GM23338 (cell line): ENCODE data around the gene ASXL2. TPM values are rescaled to one million over a fixed set of nuclear protein-coding genes. Genes with fewer than 3 reads are reported as not detected.
"Not testable (repeated sequence)": the region's sequence is repeated elsewhere in the genome, so short reads cannot be mapped to it uniquely, and the experiment has no call there.

Experiments used
- ATAC-seq: fragments of 200-7000 bp; cut with Tn5 transposase; 3 replicates; pipeline ENCODE4 v1.9.1; 2020
- DNase-seq: peaks from one replicate; pipeline ENCODE4 v3.0.0-alpha.2; 2015; ENCODE audit warnings: low spot score
- H2AFZ ChIP-seq: fragments of 200-600 bp; sonication (generic); 2 replicates; pipeline ENCODE4 v1.8.0; 2016; ENCODE audit warnings: antibody characterized with exemption, mild to moderate bottlenecking, moderate library complexity
- H3F3A ChIP-seq: fragments of 200-600 bp; sonication (generic); replicated peaks from 2 replicates; pipeline ENCODE4 v1.8.0; 2017; ENCODE audit warnings: antibody characterized with exemption, mixed run types, low read depth
- H3K27ac ChIP-seq: fragments of 200-600 bp; sonication (generic); 2 replicates; pipeline ENCODE4 v1.6.1; 2016; ENCODE audit warnings: low read depth
- H3K27me3 ChIP-seq: fragments of 200-600 bp; sonication (generic); 2 replicates; pipeline ENCODE4 v1.8.0; 2016; ENCODE audit warnings: mild to moderate bottlenecking, mixed run types, moderate library complexity; ENCODE audit not compliant: insufficient read depth
- H3K36me3 ChIP-seq: fragments of 200-600 bp; sonication (generic); 2 replicates; pipeline ENCODE4 v1.8.0; 2016; ENCODE audit warnings: mild to moderate bottlenecking; ENCODE audit not compliant: insufficient read depth
- H3K4me1 ChIP-seq: fragments of 200-600 bp; sonication (generic); 2 replicates; pipeline ENCODE4 v1.8.0; 2016; ENCODE audit warnings: mild to moderate bottlenecking, moderate library complexity; ENCODE audit not compliant: insufficient read depth
- H3K4me2 ChIP-seq: fragments of 200-600 bp; sonication (generic); 2 replicates; pipeline ENCODE4 v1.7.1; 2017; ENCODE audit warnings: mixed run types
- H3K4me3 ChIP-seq: fragments of 200-600 bp; sonication (generic); 2 replicates; pipeline ENCODE4 v1.6.1; 2016; ENCODE audit warnings: mixed run types
- H3K79me2 ChIP-seq: fragments of 200-600 bp; sonication (generic); replicated peaks from 2 replicates; pipeline ENCODE4 v1.8.0; 2017; ENCODE audit warnings: mild to moderate bottlenecking; ENCODE audit not compliant: insufficient read depth
- H3K9me2 ChIP-seq: fragments of 200-600 bp; sonication (generic); 2 replicates; pipeline ENCODE4 v1.8.0; 2017; ENCODE audit not compliant: insufficient read depth
- H4K20me1 ChIP-seq: fragments of 200-600 bp; sonication (generic); replicated peaks from 2 replicates; pipeline ENCODE4 v1.8.0; 2017; ENCODE audit warnings: mild to moderate bottlenecking; ENCODE audit not compliant: insufficient read depth
- H3K27ac Mint-ChIP-seq: 2 replicates; pipeline ENCODE4 v1.8.0; 2020; ENCODE audit warnings: inconsistent platforms, mild to moderate bottlenecking, moderate library complexity, mixed read lengths
- H3K27me3 Mint-ChIP-seq: 3 replicates; pipeline ENCODE4 v1.8.0; 2022; ENCODE audit warnings: low read depth, mild to moderate bottlenecking, moderate library complexity, mixed read lengths, inconsistent platforms; ENCODE audit not compliant: insufficient read depth, poor library complexity
- H3K36me3 Mint-ChIP-seq: 3 replicates; pipeline ENCODE4 v1.8.0; 2021; ENCODE audit warnings: low read depth, mild to moderate bottlenecking, inconsistent platforms, moderate library complexity, mixed read lengths
- H3K4me1 Mint-ChIP-seq: 3 replicates; pipeline ENCODE4 v1.8.0; 2020; ENCODE audit warnings: mild to moderate bottlenecking, inconsistent platforms, mixed read lengths
- H3K4me3 Mint-ChIP-seq: 3 replicates; pipeline ENCODE4 v1.8.0; 2021; ENCODE audit warnings: moderate library complexity, mild to moderate bottlenecking, inconsistent platforms, mixed read lengths
- H3K9me3 Mint-ChIP-seq: 3 replicates; pipeline ENCODE4 v1.8.0; 2020; ENCODE audit warnings: moderate library complexity, mild to moderate bottlenecking, inconsistent platforms, mixed read lengths
- CREB1 ChIP-seq: fragments of 250-450 bp; sonication (Bioruptor Pico); IDR thresholded peaks from 2 replicates; pipeline ENCODE4 v1.5.0; 2020; ENCODE audit warnings: low read depth, mild to moderate bottlenecking, moderate library complexity
- CTCF ChIP-seq, 2 experiments: fragments of 200-600 bp in 1 of 2; sonication (generic) in 1 of 2; conservative IDR thresholded peaks; 2 replicates each; pipeline versions ENCODE4 v1.5.1 to v1.6.1; 2016 to 2017; ENCODE audit warnings: antibody characterized with exemption in 2 of 2, low read depth in 2 of 2, mild to moderate bottlenecking in 2 of 2, moderate library complexity in 1 of 2
- EZH2 ChIP-seq: fragments of 200-600 bp; sonication (generic); IDR thresholded peaks from one replicate; pipeline ENCODE4 v1.8.0; 2017; ENCODE audit warnings: antibody characterized with exemption, mild to moderate bottlenecking, low read depth; ENCODE audit not compliant: unreplicated experiment
- EZH2phosphoT487 ChIP-seq: fragments of 200-600 bp; sonication (generic); IDR thresholded peaks from one replicate; pipeline ENCODE4 v1.8.1; 2018; ENCODE audit warnings: antibody characterized with exemption; ENCODE audit not compliant: unreplicated experiment
- JUNB ChIP-seq: IDR thresholded peaks from one replicate; pipeline ENCODE4 v1.6.1; 2016; ENCODE audit warnings: antibody characterized with exemption; ENCODE audit not compliant: unreplicated experiment
- POLR2AphosphoS5 ChIP-seq: IDR thresholded peaks from 2 replicates; pipeline ENCODE4 v1.6.1; 2016; ENCODE audit warnings: antibody characterized with exemption, low read depth
- STAT1 ChIP-seq: IDR thresholded peaks from one replicate; pipeline ENCODE4 v1.6.1; 2016; ENCODE audit warnings: antibody characterized with exemption; ENCODE audit not compliant: unreplicated experiment
- ZNF114 ChIP-seq: fragments of 250-450 bp; sonication (Bioruptor Pico); IDR thresholded peaks from 2 replicates; pipeline ENCODE4 v1.5.0; 2020; ENCODE audit warnings: mild to moderate bottlenecking, moderate library complexity
- ZNF331 ChIP-seq: fragments of 250-450 bp; sonication (Bioruptor Pico); IDR thresholded peaks from 2 replicates; pipeline ENCODE4 v1.5.0; 2020; ENCODE audit warnings: low read depth, mild to moderate bottlenecking, moderate library complexity
- ZNF462 ChIP-seq: fragments of 250-450 bp; sonication (Bioruptor Pico); IDR thresholded peaks from 2 replicates; pipeline ENCODE4 v1.5.0; 2020; ENCODE audit warnings: mild to moderate bottlenecking, moderate library complexity
- polyA plus RNA-seq: library from polyadenylated mRNA; unstranded; fragments of >200 nt; fragmentation: Nextera tagmentation; extraction: Ambion mirVana; gene quantifications from 2 replicates; pipeline ENCODE4 v1.2.1, GENCODE V29; 2016
- total RNA-seq: library from RNA; depleted of rRNA; stranded (reverse); fragments of >200 nt; shearing (Covaris generic); gene quantifications from 2 replicates; pipeline ENCODE4 v1.2.3, GENCODE V29; 2014
- TF ChIP-seq, protein P1 (sequence below): IDR thresholded peaks from 2 replicates; pipeline ENCODE4 v1.6.1; 2016; ENCODE audit warnings: antibody characterized with exemption

ASXL2 gene
- total and polyA plus RNA-seq, 2 experiments from 2014 or later = 7.0 to 21.8 TPM

DNA sequence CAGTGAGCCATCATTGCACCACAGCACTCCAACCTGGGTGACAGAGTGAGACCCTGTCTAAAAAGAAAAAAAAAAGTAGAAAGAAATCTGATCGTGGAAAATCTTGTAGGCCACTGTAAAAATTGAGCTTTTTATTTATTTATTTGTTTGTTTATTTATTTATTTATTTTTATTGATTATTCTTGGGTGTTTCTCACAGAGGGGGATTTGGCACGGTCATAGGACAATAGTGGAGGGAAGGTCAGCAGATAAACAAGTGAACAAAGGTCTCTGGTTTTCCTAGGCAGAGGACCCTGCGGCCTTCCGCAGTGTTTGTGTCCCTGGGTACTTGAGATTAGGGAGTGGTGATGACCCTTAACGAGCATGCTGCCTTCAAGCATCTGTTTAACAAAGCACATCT is 31.3 kb upstream of the ASXL2 start:
- DNase-seq, ATAC-seq, H3K9me2 ChIP-seq, H2AFZ ChIP-seq, H3K27ac Mint-ChIP-seq, H3K36me3 Mint-ChIP-seq, H3F3A ChIP-seq, H3K27ac ChIP-seq, H3K4me3 Mint-ChIP-seq, H3K27me3 Mint-ChIP-seq, H3K27me3 ChIP-seq, H3K4me2 ChIP-seq, H3K36me3 ChIP-seq, H3K79me2 ChIP-seq, H4K20me1 ChIP-seq, H3K4me3 ChIP-seq: not testable (repeated sequence)
- peaks cover 11% of the 10 kb centered on the region; the same call in 1 of the 2 replicates for H3K4me1 ChIP-seq
- Mint-ChIP-seq H3K4me1 (peaks cover 20% of the 10 kb centered on the region), H3K9me3 (peaks cover 23% of the 10 kb centered on the region)

DNA sequence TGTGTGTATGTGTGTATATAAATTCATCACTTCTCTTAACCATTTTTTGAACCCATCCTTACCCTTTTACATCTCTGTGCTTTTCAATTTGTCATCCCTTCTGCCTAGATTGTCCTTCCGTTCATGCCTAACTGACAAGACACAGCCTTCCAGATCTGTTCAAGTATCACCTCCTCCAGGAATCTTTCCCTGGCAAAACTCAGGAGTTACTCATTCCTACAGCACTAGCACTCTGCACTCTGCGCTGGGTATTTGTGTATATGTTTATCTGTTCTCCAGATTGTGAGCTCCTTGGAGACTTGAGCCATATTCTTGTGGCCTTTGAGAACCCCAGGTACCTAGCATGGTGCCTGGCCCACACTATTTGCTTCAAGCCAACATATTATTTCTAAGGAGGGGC is 26.8 kb upstream of the ASXL2 start:
- no peak for DNase-seq
- H2AFZ ChIP-seq = peak overlapping the region; percentile 81; the same call in 1 of the 2 replicates
- H3K27ac ChIP-seq = no peak overlapping the region
- Mint-ChIP-seq H3K27ac (no peak overlapping the region), H3K4me3 (no peak overlapping the region), H3K27me3 (no peaks in the 10 kb centered on the region), H3K9me3 (peaks cover 6% of the 10 kb centered on the region; the same call in 2 of the 3 replicates), H3K36me3 (no peaks in the 10 kb centered on the region), H3K4me1 (no peaks in the 10 kb centered on the region)
- TF ChIP-seq STAT1 (no peak), CREB1 (CRISPR knock-in tag) (no peak), ZNF114 (CRISPR knock-in tag) (no peak), JUNB (no peak), EZH2phosphoT487 (no peak), CTCF (conservative IDR thresholded peaks at IDR 0.05; ENCODE audit: low read depth in 2 of 2) (no peak), EZH2 (no peak), POLR2AphosphoS5 (no peak), ZNF462 (no peak), ZNF331 (no peak)
- TF ChIP-seq, protein P1, sequence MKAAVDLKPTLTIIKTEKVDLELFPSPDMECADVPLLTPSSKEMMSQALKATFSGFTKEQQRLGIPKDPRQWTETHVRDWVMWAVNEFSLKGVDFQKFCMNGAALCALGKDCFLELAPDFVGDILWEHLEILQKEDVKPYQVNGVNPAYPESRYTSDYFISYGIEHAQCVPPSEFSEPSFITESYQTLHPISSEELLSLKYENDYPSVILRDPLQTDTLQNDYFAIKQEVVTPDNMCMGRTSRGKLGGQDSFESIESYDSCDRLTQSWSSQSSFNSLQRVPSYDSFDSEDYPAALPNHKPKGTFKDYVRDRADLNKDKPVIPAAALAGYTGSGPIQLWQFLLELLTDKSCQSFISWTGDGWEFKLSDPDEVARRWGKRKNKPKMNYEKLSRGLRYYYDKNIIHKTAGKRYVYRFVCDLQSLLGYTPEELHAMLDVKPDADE = no peak
- no peaks in the 10 kb centered on the region for H3K4me1 ChIP-seq
- no peaks in the 10 kb centered on the region for H3K36me3 ChIP-seq
- H3K27me3 ChIP-seq = no peaks in the 10 kb centered on the region
- no peak overlapping the region for H3K4me3 ChIP-seq
- H3K9me2 ChIP-seq = no peaks in the 10 kb centered on the region
- no peaks in the 10 kb centered on the region for H3F3A ChIP-seq
- no peak for ATAC-seq
- no peaks in the 10 kb centered on the region for H4K20me1 ChIP-seq
- no peak overlapping the region for H3K4me2 ChIP-seq
- H3K79me2 ChIP-seq = no peaks in the 10 kb centered on the region
